H9 (cell line): ENCODE data around the gene ABCG1. TPM values are rescaled to one million over a fixed set of nuclear protein-coding genes. Genes with fewer than 3 reads are reported as not detected.

Experiments
- DNase-seq: peaks from one replicate; pipeline ENCODE4 v3.0.0-alpha.2; 2017
- H2AFZ ChIP-seq: one replicate; pipeline ENCODE4 v1.6.1; 2013; ENCODE audit warnings: mild to moderate bottlenecking, low read length, control low read depth, moderate library complexity
- H2AK5ac ChIP-seq: 2 replicates; pipeline ENCODE4 v1.6.1; 2013; ENCODE audit warnings: low read length, control low read depth, mixed read lengths; ENCODE audit not compliant: insufficient read length
- H2BK120ac ChIP-seq: one replicate; pipeline ENCODE4 v1.6.1; 2013; ENCODE audit warnings: low read depth, mild to moderate bottlenecking, low read length, control low read depth, inconsistent platforms; ENCODE audit not compliant: poor library complexity, severe bottlenecking
- H2BK12ac ChIP-seq: 2 replicates; pipeline ENCODE4 v1.6.1; 2013; ENCODE audit warnings: low read length, control low read depth, mixed read lengths, low read depth; ENCODE audit not compliant: insufficient read length
- H2BK15ac ChIP-seq: 2 replicates; pipeline ENCODE4 v1.6.1; 2013; ENCODE audit warnings: low read depth, low read length, control low read depth
- H2BK20ac ChIP-seq: one replicate; pipeline ENCODE4 v1.6.1; 2013; ENCODE audit warnings: low read depth, mild to moderate bottlenecking, low read length, control low read depth, inconsistent platforms; ENCODE audit not compliant: poor library complexity, severe bottlenecking
- H2BK5ac ChIP-seq: 2 replicates; pipeline ENCODE4 v1.6.1; 2013; ENCODE audit warnings: low read length, control low read depth, mixed read lengths; ENCODE audit not compliant: insufficient read length
- H3K14ac ChIP-seq: 2 replicates; pipeline ENCODE4 v1.6.1; 2013; ENCODE audit warnings: low read length, control low read depth; ENCODE audit not compliant: insufficient read depth
- H3K18ac ChIP-seq: 2 replicates; pipeline ENCODE4 v1.6.1; 2013; ENCODE audit warnings: low read depth, mild to moderate bottlenecking, mixed read lengths, low read length, control low read depth; ENCODE audit not compliant: insufficient read length
- H3K23ac ChIP-seq: 2 replicates; pipeline ENCODE4 v1.6.1; 2013; ENCODE audit warnings: low read length, control low read depth, mixed read lengths, low read depth; ENCODE audit not compliant: insufficient read length
- H3K23me2 ChIP-seq: 2 replicates; pipeline ENCODE4 v1.6.1; 2013; ENCODE audit warnings: low read depth, mild to moderate bottlenecking, mixed read lengths, low read length, control low read depth; ENCODE audit not compliant: insufficient read length, poor library complexity, severe bottlenecking
- H3K27ac ChIP-seq: 2 replicates; pipeline ENCODE4 v1.5.1; 2013; ENCODE audit warnings: low read length, control low read depth, mixed read lengths, low read depth; ENCODE audit not compliant: insufficient read length
- H3K27me3 ChIP-seq: 2 replicates; pipeline ENCODE4 v1.6.1; 2013; ENCODE audit warnings: low read length, control low read depth, inconsistent platforms; ENCODE audit not compliant: insufficient read depth
- H3K4ac ChIP-seq: 2 replicates; pipeline ENCODE4 v1.6.1; 2013; ENCODE audit warnings: low read depth, mild to moderate bottlenecking, control low read depth, inconsistent platforms, low read length, moderate library complexity
- H3K4me1 ChIP-seq: 2 replicates; pipeline ENCODE4 v1.6.1; 2013; ENCODE audit warnings: low read length, control low read depth, inconsistent platforms; ENCODE audit not compliant: insufficient read depth
- H3K4me2 ChIP-seq: 2 replicates; pipeline ENCODE4 v1.6.1; 2013; ENCODE audit warnings: low read length, control low read depth, mixed read lengths; ENCODE audit not compliant: insufficient read length, insufficient read depth
- H3K56ac ChIP-seq: 2 replicates; pipeline ENCODE4 v1.6.1; 2013; ENCODE audit warnings: low read depth, mild to moderate bottlenecking, mixed read lengths, low read length, control low read depth; ENCODE audit not compliant: insufficient read length
- H3K79me1 ChIP-seq: 2 replicates; pipeline ENCODE4 v1.6.1; 2013; ENCODE audit warnings: low read depth, mild to moderate bottlenecking, moderate library complexity, low read length, control low read depth, inconsistent platforms; ENCODE audit not compliant: insufficient read depth, poor library complexity, severe bottlenecking
- H3K79me2 ChIP-seq: 2 replicates; pipeline ENCODE4 v1.6.1; 2013; ENCODE audit warnings: low read length, control low read depth, inconsistent platforms; ENCODE audit not compliant: insufficient read depth
- H3K9ac ChIP-seq: 2 replicates; pipeline ENCODE4 v1.6.1; 2013; ENCODE audit warnings: low read length, control low read depth, mixed read lengths; ENCODE audit not compliant: insufficient read length; ENCODE audit errors: extremely low read depth
- H3K9me3 ChIP-seq: one replicate; pipeline ENCODE4 v1.6.1; 2013; ENCODE audit warnings: low read depth, low read length, inconsistent platforms; ENCODE audit not compliant: control insufficient read depth
- H3T11ph ChIP-seq: one replicate; pipeline ENCODE4 v1.6.1; 2013; ENCODE audit warnings: mild to moderate bottlenecking, low read length, control low read depth, inconsistent platforms
- H4K20me1 ChIP-seq: one replicate; pipeline ENCODE4 v1.6.1; 2013; ENCODE audit not compliant: control insufficient read depth, insufficient read length, insufficient read depth
- H4K5ac ChIP-seq: 2 replicates; pipeline ENCODE4 v1.6.1; 2013; ENCODE audit warnings: low read depth, mild to moderate bottlenecking, mixed read lengths, low read length, control low read depth; ENCODE audit not compliant: insufficient read length
- H4K8ac ChIP-seq: replicated peaks from 2 replicates; pipeline ENCODE4 v1.6.1; 2013; ENCODE audit warnings: low read length, control low read depth, mixed read lengths, low read depth; ENCODE audit not compliant: insufficient read length
- H4K91ac ChIP-seq: 2 replicates; pipeline ENCODE4 v1.6.1; 2013; ENCODE audit warnings: low read depth, mild to moderate bottlenecking, moderate library complexity, mixed read lengths, low read length, control low read depth; ENCODE audit not compliant: insufficient read length
- H3K27ac Mint-ChIP-seq, 3 experiments: 2 replicates in 2 of 3; 3 replicates in 1 of 3; pipeline ENCODE4 v1.8.0; 2020 to 2021; ENCODE audit warnings: mixed read lengths in 3 of 3, mild to moderate bottlenecking in 1 of 3, moderate library complexity in 1 of 3
- H3K27me3 Mint-ChIP-seq: 2 replicates; pipeline ENCODE4 v1.8.0; 2021; ENCODE audit warnings: low read depth, mild to moderate bottlenecking, moderate library complexity, mixed read lengths
- H3K36me3 Mint-ChIP-seq, 3 experiments: 2 replicates in 2 of 3; 3 replicates in 1 of 3; pipeline ENCODE4 v1.8.0; 2020 to 2021; ENCODE audit warnings: low read depth in 3 of 3, mixed read lengths in 3 of 3; ENCODE audit not compliant: insufficient read depth in 1 of 3
- H3K4me1 Mint-ChIP-seq, 2 experiments: 2 replicates each; pipeline ENCODE4 v1.8.0; 2020; ENCODE audit warnings: mixed read lengths in 2 of 2
- H3K4me3 Mint-ChIP-seq, 2 experiments: 2 replicates in 1 of 2; 3 replicates in 1 of 2; pipeline ENCODE4 v1.8.0; 2020 to 2021; ENCODE audit warnings: mild to moderate bottlenecking in 2 of 2, mixed read lengths in 2 of 2, moderate library complexity in 1 of 2
- H3K9me3 Mint-ChIP-seq, 2 experiments: 2 replicates in 1 of 2; 3 replicates in 1 of 2; pipeline ENCODE4 v1.8.0; 2020; ENCODE audit warnings: mild to moderate bottlenecking in 2 of 2, mixed read lengths in 2 of 2, moderate library complexity in 1 of 2
- WGBS: extraction: QIAGEN DNeasy Blood & Tissue Kit; methylation state at CpG from one replicate; pipeline ENCODE4 v1.1.7; 2013; ENCODE audit warnings: missing lambda C conversion rate, low lambda C conversion rate, mixed read lengths; ENCODE audit not compliant: insufficient read length; ENCODE audit errors: extremely low coverage; 5-methylcytosine and 5-hydroxymethylcytosine counted together
- total RNA-seq: library from RNA; stranded (reverse); gene quantifications from 2 replicates; pipeline ENCODE4 v1.2.1, GENCODE V29; 2021
- TF ChIP-seq, protein P1 (sequence below): fragments of 200-600 bp; sonication (generic); conservative IDR thresholded peaks from 3 replicates; pipeline ENCODE4 v1.8.0; 2021; ENCODE audit warnings: antibody characterized with exemption, mild to moderate bottlenecking

ABCG1 gene
- total RNA-seq, 1 experiment from 2014 or later, result 0.83 TPM

GRCh38 chr21:42191064-42191463, 27.9 kb upstream of the ABCG1 start:
- Histone ChIP-seq H2BK12ac (no peak overlapping the region), H3K4me2 (no peak overlapping the region), H2BK120ac (no peak overlapping the region), H4K8ac (no peak overlapping the region), H2BK20ac (no peak overlapping the region), H3K27ac (no peak overlapping the region), H3T11ph (no peak overlapping the region), H3K9me3 (no peaks in the 10 kb centered on the region), H3K9ac (no peak overlapping the region), H3K4me1 (no peaks in the 10 kb centered on the region), H3K14ac (no peak overlapping the region), H2BK15ac (0 out of 2 replicates have a peak overlapping the region, but pooled peaks have one; percentile 9), H2AFZ (no peak overlapping the region), H4K5ac (no peak overlapping the region), H3K18ac (no peak overlapping the region), H3K23me2 (no peaks in the 10 kb centered on the region), H3K23ac (no peak overlapping the region), H3K56ac (no peak overlapping the region), H2BK5ac (no peak overlapping the region), H3K79me1 (no peaks in the 10 kb centered on the region), H2AK5ac (no peak overlapping the region), H3K27me3 (no peaks in the 10 kb centered on the region), H4K20me1 (no peaks in the 10 kb centered on the region), H3K4ac (no peak overlapping the region), H4K91ac (no peak overlapping the region), H3K79me2 (no peaks in the 10 kb centered on the region)
- no peak for DNase-seq
- no peak overlapping the region for H3K27ac Mint-ChIP-seq
- no peaks in the 10 kb centered on the region for H3K4me1 Mint-ChIP-seq
- peaks cover 19% of the 10 kb centered on the region for H3K27me3 Mint-ChIP-seq
- peaks cover 0 to 5% of the 10 kb centered on the region in 2 experiments; a peak in 1 of 5 replicates for H3K9me3 Mint-ChIP-seq
- WGBS, result no CpG with 5 or more reads among the region's 5 CpGs
- TF ChIP-seq, protein P1, sequence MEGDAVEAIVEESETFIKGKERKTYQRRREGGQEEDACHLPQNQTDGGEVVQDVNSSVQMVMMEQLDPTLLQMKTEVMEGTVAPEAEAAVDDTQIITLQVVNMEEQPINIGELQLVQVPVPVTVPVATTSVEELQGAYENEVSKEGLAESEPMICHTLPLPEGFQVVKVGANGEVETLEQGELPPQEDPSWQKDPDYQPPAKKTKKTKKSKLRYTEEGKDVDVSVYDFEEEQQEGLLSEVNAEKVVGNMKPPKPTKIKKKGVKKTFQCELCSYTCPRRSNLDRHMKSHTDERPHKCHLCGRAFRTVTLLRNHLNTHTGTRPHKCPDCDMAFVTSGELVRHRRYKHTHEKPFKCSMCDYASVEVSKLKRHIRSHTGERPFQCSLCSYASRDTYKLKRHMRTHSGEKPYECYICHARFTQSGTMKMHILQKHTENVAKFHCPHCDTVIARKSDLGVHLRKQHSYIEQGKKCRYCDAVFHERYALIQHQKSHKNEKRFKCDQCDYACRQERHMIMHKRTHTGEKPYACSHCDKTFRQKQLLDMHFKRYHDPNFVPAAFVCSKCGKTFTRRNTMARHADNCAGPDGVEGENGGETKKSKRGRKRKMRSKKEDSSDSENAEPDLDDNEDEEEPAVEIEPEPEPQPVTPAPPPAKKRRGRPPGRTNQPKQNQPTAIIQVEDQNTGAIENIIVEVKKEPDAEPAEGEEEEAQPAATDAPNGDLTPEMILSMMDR, result no peak
- no peaks in the 10 kb centered on the region for H3K36me3 Mint-ChIP-seq
- no peak overlapping the region for H3K4me3 Mint-ChIP-seq
